Skeletal muscle tissue (tissue), 4 donors: Measurements from ENCODE around the gene VPS37C. TPM values are rescaled to one million over a fixed set of nuclear protein-coding genes. Genes with fewer than 3 reads are reported as not detected.

Experiments
- H3K27ac ChIP-seq: one replicate; pipeline ENCODE4 v1.7.0; 2013; ENCODE audit warnings: mild to moderate bottlenecking, low read depth, low read length, inconsistent platforms
- H3K27me3 ChIP-seq, 3 donors: one replicate each; pipeline ENCODE4 v1.7.0; 2013; ENCODE audit warnings: low read length in 3 of 3; ENCODE audit not compliant: control insufficient read depth in 3 of 3, insufficient read depth in 3 of 3
- H3K36me3 ChIP-seq, 3 donors: one replicate each; pipeline ENCODE4 v1.7.0; 2013; ENCODE audit warnings: low read length in 3 of 3; ENCODE audit not compliant: control insufficient read depth in 3 of 3, insufficient read depth in 3 of 3
- H3K4me1 ChIP-seq, 3 donors: one replicate each; pipeline ENCODE4 v1.7.0; 2013; ENCODE audit warnings: low read length in 3 of 3, mild to moderate bottlenecking in 3 of 3; ENCODE audit not compliant: control insufficient read depth in 3 of 3, insufficient read depth in 3 of 3
- H3K4me3 ChIP-seq, 3 donors: one replicate each; pipeline ENCODE4 v1.7.0; 2013; ENCODE audit warnings: low read length in 3 of 3
- H3K9ac ChIP-seq, 3 donors: one replicate each; pipeline ENCODE4 v1.7.0; 2013; ENCODE audit warnings: low read length in 3 of 3, mild to moderate bottlenecking in 3 of 3, moderate library complexity in 2 of 3, low read depth in 1 of 3
- H3K9me3 ChIP-seq, 3 donors: one replicate each; pipeline ENCODE4 v1.7.0; 2013; ENCODE audit warnings: low read length in 3 of 3; ENCODE audit not compliant: control insufficient read depth in 3 of 3
- total RNA-seq: library from RNA; depleted of rRNA; stranded (reverse); fragments of >200 nt; gene quantifications from one replicate; pipeline ENCODE4 v1.2.3, GENCODE V29; 2014
- donor health status: Osteomylitis.

The VPS37C gene
- total RNA-seq, 1 donor from 2014 or later = 5.7 TPM

DNA sequence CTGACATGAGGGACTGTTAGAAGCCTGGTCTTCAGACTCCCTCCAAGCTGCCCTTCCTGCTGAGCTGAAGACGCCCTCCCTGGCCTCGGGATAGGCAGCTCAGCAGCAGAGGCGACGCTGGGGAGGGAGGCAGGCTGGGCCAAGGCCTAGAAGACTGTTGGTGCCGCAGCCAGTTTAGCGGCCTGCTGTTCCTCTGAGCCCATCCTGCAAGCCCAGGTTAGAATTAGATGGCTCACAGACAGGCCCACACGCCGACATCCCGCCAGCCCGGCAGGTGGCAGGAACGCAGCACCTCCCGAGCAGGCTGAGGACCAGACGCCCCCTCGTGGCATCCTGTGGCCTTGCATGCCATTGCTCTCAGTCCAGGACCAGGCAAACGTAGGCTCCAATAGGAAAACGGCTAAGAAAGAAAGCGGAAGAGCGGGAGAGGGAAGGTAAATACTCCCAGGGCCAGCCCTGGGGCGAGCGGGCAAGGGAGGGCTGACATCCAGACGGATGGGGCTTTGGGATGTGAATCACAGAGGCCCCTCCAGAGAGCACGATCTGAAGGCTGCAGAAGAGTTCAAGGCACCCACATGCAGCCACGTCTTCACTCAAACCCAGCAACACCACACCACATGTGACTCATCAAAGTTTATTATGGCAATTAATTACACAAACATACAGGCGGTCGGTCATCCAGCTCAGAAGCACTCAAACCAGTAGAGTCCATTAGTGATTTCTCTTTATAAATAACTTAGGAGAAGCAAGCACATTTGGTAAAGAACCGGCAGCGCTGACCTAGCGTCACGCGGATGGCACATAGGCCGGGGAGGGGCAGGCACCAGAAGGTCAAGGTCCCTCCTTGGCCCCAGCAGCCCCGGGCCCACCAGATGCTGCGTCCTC is 31.3 kb downstream of the VPS37C start:
- Histone ChIP-seq H3K9ac (peak overlapping the region in 2 of 3 donors; percentile 23 to 50), H3K36me3 (peaks cover 5 to 18% (median 12%) of the 10 kb centered on the region in 3 donors), H3K27me3 (peaks cover 0 to 3% (median 0%) of the 10 kb centered on the region in 3 donors), H3K27ac (no peak overlapping the region), H3K9me3 (no peaks in the 10 kb centered on the region), H3K4me1 (peaks cover 23 to 27% (median 26%) of the 10 kb centered on the region in 3 donors), H3K4me3 (peak overlapping the region in 1 of 3 donors; percentile 49)

DNA sequence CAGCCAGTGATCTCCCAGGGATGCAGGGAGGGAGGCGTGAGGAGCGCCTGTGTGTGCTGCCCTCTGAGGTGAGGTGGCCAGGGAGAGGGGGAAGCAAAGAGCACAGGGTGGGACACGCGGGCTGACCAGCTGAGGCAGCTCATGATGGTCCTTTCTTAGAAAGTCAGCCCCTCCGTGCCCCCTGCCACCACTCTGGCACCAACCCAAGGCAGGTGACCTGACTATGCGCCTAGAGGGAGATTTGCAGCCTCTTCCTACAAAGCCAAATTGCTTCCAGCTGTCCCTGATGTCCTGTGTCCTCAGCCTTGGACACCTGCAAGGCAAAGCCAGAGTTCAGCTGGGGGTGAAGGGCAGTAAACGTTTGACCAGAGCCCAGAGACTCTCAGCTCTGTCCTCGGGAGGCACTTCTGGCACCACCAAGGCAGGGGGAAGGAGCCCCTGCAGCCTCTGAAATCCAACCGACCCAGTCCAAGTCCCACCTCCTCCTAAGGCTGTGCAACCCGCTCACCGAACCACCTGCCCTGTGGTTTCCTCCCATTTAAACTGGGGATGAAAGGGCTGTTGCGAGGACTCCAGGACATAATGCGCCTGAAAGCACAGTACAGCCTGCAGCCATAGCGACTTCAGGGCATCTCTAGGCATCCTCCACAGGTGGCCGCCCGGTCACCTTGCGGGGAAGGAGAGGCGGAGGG is 32.1 kb downstream of the VPS37C start:
- H3K27me3 ChIP-seq = peaks cover 0 to 4% (median 0%) of the 10 kb centered on the region in 3 donors
- H3K36me3 ChIP-seq = peaks cover 5 to 18% (median 12%) of the 10 kb centered on the region in 3 donors
- no peak overlapping the region for H3K9ac ChIP-seq
- H3K9me3 ChIP-seq = no peaks in the 10 kb centered on the region
- H3K27ac ChIP-seq = no peak overlapping the region
- H3K4me3 ChIP-seq = no peak overlapping the region
- peaks cover 17 to 20% (median 18%) of the 10 kb centered on the region in 3 donors for H3K4me1 ChIP-seq

DNA sequence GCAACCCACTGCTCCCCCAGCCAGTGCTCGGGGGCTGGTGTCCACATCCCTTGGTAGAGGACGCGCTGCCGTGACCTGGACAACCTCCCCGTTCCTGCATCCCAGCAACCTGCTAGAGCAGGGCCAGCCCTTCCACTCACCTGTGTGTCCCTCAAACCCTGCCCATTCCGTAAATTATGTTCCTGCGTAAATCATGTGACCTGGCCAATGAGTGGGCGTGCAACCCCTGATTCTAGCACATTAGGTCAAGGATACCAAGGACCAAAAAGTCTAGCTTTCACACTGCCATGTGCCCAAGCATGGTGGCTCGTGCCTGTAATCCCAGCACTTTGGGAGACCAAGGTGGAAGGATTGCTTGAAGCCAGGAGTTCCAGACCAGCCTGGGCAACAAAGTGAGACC is 33.2 kb downstream of the VPS37C start:
- H3K27me3 ChIP-seq = peaks cover 0 to 4% (median 0%) of the 10 kb centered on the region in 3 donors
- peaks cover 13 to 20% (median 15%) of the 10 kb centered on the region in 3 donors for H3K4me1 ChIP-seq
- H3K4me3 ChIP-seq = no peak overlapping the region
- H3K27ac ChIP-seq = no peak overlapping the region
- H3K9me3 ChIP-seq = no peaks in the 10 kb centered on the region
- H3K36me3 ChIP-seq = peaks cover 2 to 12% (median 4%) of the 10 kb centered on the region in 3 donors
- H3K9ac ChIP-seq = no peak overlapping the region

DNA sequence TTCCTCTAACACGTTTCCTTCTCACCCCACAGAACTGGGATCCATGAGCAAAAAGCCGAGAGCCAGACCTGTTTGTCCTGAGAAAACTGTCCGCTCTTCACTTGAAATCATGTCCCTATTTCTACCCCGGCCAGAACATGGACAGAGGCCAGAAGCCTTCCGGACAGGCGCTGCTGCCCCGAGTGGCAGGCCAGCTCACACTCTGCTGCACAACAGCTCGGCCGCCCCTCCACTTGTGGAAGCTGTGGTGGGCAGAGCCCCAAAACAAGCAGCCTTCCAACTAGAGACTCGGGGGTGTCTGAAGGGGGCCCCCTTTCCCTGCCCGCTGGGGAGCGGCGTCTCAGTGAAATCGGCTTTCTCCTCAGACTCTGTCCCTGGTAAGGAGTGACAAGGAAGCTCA is 35.0 kb downstream of the VPS37C start:
- Histone ChIP-seq H3K4me3 (peak overlapping the region in 1 of 3 donors; percentile 31), H3K9me3 (no peaks in the 10 kb centered on the region), H3K27me3 (peaks cover 0 to 4% (median 0%) of the 10 kb centered on the region in 3 donors), H3K27ac (no peak overlapping the region), H3K36me3 (peaks cover 0 to 4% (median 2%) of the 10 kb centered on the region in 3 donors), H3K4me1 (peaks cover 13 to 20% (median 15%) of the 10 kb centered on the region in 3 donors), H3K9ac (peak overlapping the region in 2 of 3 donors; percentile 10 to 50)

DNA sequence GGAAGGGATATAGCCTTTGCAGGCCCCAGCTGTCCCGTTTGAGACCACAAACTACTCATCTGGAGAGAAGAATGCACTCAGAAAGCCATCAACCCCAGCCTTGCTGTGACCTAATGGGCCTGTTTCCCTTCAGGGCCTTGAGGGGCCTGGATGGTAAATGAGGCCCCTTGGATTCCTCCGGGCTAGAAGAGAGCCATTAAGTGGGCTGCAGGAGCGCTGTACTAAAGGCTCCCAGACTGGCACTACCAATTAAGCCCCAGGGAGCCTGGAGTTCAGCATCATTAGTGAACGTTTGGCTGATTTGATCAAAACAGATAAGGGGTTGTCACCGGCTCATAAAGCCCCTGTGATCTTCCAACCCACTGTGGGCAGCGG is 35.9 kb downstream of the VPS37C start:
- H3K36me3 ChIP-seq = peaks cover 0 to 4% (median 0%) of the 10 kb centered on the region in 3 donors
- peaks cover 13 to 21% (median 15%) of the 10 kb centered on the region in 3 donors for H3K4me1 ChIP-seq
- peaks cover 0 to 4% (median 0%) of the 10 kb centered on the region in 3 donors for H3K27me3 ChIP-seq
- no peak overlapping the region for H3K27ac ChIP-seq
- H3K9ac ChIP-seq = no peak overlapping the region
- no peak overlapping the region for H3K4me3 ChIP-seq
- no peaks in the 10 kb centered on the region for H3K9me3 ChIP-seq

DNA sequence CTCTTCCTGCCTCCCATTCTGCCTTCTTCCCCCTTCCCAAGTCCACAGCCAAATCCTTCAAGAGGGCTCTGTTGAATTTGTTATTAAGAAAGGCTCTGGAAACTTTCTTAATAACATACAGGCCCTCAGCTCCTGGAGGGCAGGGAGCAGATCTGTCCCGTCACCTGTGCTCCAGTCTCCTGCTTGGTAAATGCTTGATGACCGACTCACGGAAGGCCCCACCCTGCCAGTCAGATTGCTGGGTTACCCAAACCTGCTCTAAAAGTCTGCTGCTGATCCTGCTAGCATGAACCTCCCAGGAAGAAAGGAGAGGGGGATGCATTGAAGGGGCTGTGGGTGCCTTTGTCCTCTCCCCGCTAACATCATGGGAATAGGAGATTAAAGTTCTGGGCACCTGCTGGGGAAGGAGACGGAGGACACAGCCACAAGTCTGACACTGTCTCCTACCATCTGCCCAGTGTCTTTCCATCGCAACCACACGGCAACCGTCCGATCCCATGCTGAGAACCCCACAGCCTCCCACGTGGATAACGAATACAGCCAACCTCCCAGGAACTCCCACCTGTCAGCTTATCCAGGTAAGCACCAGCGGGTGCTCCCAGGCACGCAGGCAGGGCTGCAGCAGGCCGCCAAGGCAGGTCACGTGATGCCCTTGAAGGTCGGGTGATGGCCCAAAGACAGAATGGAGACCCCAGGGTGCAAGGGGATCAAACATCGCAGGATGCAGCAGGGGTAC is 36.5 kb downstream of the VPS37C start:
- Histone ChIP-seq H3K36me3 (peaks cover 0 to 4% (median 0%) of the 10 kb centered on the region in 3 donors), H3K27me3 (peaks cover 0 to 4% (median 0%) of the 10 kb centered on the region in 3 donors), H3K4me1 (peaks cover 7 to 17% (median 12%) of the 10 kb centered on the region in 3 donors), H3K9me3 (no peaks in the 10 kb centered on the region), H3K4me3 (no peak overlapping the region), H3K9ac (no peak overlapping the region), H3K27ac (no peak overlapping the region)

DNA sequence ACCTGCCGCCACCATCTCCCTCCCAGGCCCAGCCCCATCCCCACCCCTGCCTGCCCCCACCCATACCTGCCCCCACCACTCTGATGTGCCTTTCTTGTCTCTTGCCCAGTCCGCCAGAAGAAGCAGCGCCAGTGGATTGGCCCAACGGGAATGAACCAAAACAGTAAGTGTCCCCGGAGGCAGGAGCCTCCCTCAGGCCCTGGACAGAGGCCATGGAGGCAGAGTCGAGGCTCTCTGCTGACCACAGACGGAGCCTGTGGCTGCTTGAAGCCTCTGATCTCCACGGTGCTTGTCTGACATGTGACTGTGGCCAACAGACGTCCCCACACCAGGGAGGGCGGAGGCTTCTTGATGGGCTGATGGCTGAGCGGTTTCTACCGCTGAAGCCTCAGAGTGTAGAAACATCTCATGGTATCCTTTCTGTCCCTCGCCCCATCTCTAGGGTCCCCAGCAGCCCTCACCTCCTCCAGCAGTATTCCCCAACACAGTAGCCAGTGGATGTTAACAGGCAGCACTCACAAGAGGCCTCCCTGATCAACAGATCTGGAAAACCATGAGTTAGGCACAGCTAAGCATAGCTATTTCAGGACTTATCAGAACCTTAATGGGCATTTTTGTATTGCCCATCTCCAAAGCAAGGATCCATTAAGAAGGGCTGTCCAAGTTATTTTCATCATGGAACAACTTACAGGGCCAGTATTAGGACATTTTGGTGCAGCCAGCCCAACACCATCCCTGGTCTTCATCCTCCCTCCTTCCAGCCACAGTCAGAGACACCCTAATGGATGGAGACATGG is 37.3 kb downstream of the VPS37C start:
- Histone ChIP-seq H3K27me3 (peaks cover 0 to 10% (median 3%) of the 10 kb centered on the region in 3 donors), H3K9me3 (no peaks in the 10 kb centered on the region), H3K4me3 (no peak overlapping the region), H3K4me1 (peaks cover 5 to 14% (median 12%) of the 10 kb centered on the region in 3 donors), H3K9ac (no peak overlapping the region), H3K27ac (no peak overlapping the region), H3K36me3 (peaks cover 0 to 3% (median 0%) of the 10 kb centered on the region in 3 donors)

DNA sequence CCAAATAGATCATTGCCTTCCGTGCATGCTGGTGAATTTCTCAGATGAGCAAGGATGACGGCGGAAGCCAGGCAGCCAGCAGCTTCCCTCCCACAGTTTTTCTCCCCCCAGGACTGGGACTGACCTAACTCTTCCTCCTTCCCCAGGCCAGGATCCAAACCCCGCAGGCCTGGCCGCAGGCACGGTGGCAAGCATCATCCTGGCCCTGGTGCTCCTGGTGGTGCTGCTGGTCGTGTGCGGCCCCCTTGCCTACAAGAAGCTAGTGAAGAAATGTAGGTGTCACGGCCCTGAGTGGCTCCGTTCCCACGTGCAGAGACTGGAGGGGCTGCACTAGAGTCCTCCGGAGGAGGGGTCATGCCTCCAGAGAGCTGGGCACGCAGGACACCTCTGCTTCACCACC is 38.5 kb downstream of the VPS37C start:
- Histone ChIP-seq H3K4me3 (no peak overlapping the region), H3K27ac (no peak overlapping the region), H3K27me3 (peaks cover 3 to 21% (median 9%) of the 10 kb centered on the region in 3 donors), H3K9ac (no peak overlapping the region), H3K36me3 (no peaks in the 10 kb centered on the region), H3K9me3 (no peaks in the 10 kb centered on the region), H3K4me1 (peaks cover 5 to 14% (median 12%) of the 10 kb centered on the region in 3 donors)

DNA sequence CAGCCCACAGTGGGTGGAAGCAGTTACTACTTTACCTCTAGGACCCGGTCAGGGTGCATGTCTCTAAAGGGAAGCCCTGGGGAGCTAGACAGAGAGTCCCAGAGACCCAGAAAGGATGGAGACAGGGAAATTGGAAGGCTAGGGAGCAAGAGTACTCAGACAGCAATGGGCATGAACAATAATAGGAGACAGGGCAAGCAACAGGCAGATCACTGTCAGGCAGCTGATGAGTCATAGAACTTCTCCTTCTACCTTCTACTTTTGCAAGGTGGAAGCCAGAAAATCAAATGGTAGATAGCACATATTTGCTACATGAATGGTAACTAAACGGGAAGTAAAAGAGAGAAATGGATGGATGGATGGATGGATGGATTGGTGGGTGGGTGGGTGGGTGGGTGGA is 39.3 kb downstream of the VPS37C start:
- Histone ChIP-seq H3K9me3 (no peaks in the 10 kb centered on the region), H3K4me3 (no peak overlapping the region), H3K9ac (no peak overlapping the region), H3K36me3 (no peaks in the 10 kb centered on the region), H3K27me3 (peaks cover 3 to 21% (median 9%) of the 10 kb centered on the region in 3 donors), H3K4me1 (peaks cover 5 to 14% (median 12%) of the 10 kb centered on the region in 3 donors), H3K27ac (no peak overlapping the region)
